IMR-90 (cell line): ENCODE data around the gene STK33. TPM values are rescaled to one million over a fixed set of nuclear protein-coding genes. Genes with fewer than 3 reads are reported as not detected.

Experiments
- microRNA-seq, 2 experiments: library from miRNA; stranded (forward) in 1 of 2; unstranded in 1 of 2; fragments of 10-50 nt in 1 of 2; fragments of <30 nt in 1 of 2; gene quantifications in 1 of 2; microRNA quantifications in 1 of 2; one replicate each; pipeline versions ENCODE3 to v1.1.0; 2013 to 2020; ENCODE audit not compliant: insufficient read depth in 1 of 2, insufficient read length in 1 of 2, unreplicated experiment in 1 of 2
- polyA plus RNA-seq, 3 experiments: library from polyadenylated mRNA; depleted of rRNA; stranded (reverse); fragments of >200 nt; gene quantifications; 2 replicates each; pipeline ENCODE4 v1.2.3, GENCODE V29; 2012; ENCODE audit warnings: low replicate concordance in 1 of 3
- small RNA-seq, 5 experiments: library from RNA; depleted of rRNA; stranded (forward); fragments of <200 nt; gene quantifications; one replicate each; pipeline ENCODE3, GENCODE V24; 2012
- total RNA-seq: library from RNA; depleted of rRNA; stranded (reverse); fragments of >200 nt; gene quantifications from 2 replicates; pipeline ENCODE4 v1.2.3, GENCODE V29; 2012; rRNA removed

The STK33 gene
- total and polyA plus RNA-seq, 2 of the 4 experiments (the other 2 are of a cell fraction) = 2.3 to 2.6 TPM

Small RNA genes lying within 50 kb of the gene (microRNA-seq; reads per million reads assigned to microRNA genes)
- gene RF00601 (ENCODE audit: insufficient read depth, insufficient read length) = not detected

Small RNA genes lying within 50 kb of the gene (small RNA-seq; reads per million reads assigned to genes)
- 0 reads per million in 5 experiments for gene RF00601

Other genes with a start within 250 kb of the STK33 start
- gene TRIM66, start 88.4 kb upstream of the STK33 start, total RNA-seq = 3.9 and 5.0 TPM in 2 replicates
- 4.1 and 4.4 TPM in 2 replicates for gene TRIM66, start 88.4 kb upstream of the STK33 start, polyA plus RNA-seq (2012; rRNA removed)
- 451 and 786 TPM in 2 replicates for gene RPL27A, start 88.6 kb upstream of the STK33 start, total RNA-seq
- 849 and 1,003 TPM in 2 replicates for gene RPL27A, start 88.6 kb upstream of the STK33 start, polyA plus RNA-seq (2012; rRNA removed)